ENCODE results near the gene MAPT. TPM values are rescaled to one million over a fixed set of nuclear protein-coding genes. Genes with fewer than 3 reads are reported as not detected.

The MAPT gene
- polyA plus RNA-seq, 1 donor: 10.0 TPM

DNA sequence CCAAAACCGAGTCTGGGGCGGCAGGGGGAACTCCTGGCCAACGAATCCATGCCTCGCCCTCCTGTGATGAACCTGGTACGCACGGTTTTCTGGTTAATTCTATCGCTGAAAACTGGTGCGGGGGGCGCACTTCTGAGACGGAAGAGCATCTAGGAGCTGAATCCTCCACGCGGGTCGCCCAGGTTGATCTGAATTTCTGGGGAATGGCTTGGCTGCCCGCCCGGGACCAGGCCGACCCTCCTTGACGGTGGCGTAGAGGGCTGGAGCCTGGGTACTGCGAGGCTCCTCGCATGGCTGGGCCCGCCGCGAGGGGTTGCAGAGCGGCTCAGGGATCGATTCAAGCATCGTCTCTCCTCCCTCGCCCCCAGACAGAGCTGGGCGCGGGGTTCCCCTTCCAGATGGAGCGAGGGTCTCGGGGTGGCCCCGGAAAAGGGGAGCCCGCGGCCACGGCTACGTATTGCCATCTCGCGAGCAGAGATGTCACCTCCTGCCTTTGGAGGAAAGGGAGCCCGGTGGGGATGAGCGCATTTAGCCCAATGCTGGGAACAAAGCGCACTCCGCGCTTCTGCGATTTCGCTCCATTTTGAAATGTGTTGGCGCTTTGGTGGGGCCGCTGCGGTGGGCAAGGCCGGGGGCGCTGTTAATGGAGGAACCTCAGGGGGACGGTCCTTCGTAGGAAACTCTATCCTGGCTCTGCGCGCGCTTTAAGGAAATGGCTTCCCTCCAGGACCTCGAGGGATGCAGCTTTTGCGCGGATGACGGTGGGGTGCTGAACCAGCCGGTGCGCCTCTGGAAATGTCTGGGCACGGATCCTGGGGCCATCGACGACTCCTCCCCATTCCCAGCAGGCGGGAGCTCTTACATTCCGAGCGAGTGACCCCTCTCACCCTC, 2.7 kb downstream of the MAPT start:
- Histone ChIP-seq H3K4me1 (ENCODE audit: control insufficient read depth, insufficient read depth, low read length) (peaks cover 9% of the 10 kb centered on the region), H3K27me3 (ENCODE audit: control insufficient read depth, insufficient read depth, low read length) (peaks cover 74% of the 10 kb centered on the region), H3K9me3 (ENCODE audit: control insufficient read depth, low read depth, low read length) (peaks cover 2% of the 10 kb centered on the region), H3K36me3 (ENCODE audit: control insufficient read depth, insufficient read depth, low read length) (no peaks in the 10 kb centered on the region), H3K27ac (ENCODE audit: low read length) (no peak overlapping the region), H3K4me3 (ENCODE audit: low read length) (no peak overlapping the region)
- DNase-seq: peak in 1 of 2 donors; percentile 13
- WGBS (ENCODE audit: insufficient coverage, low lambda C conversion rate): no CpG with 5 or more reads among the region's 67 CpGs

- Histone ChIP-seq H3K4me1 (ENCODE audit: control insufficient read depth, insufficient read depth, low read length) (peaks cover 4% of the 10 kb centered on the region), H3K36me3 (ENCODE audit: control insufficient read depth, insufficient read depth, low read length) (no peaks in the 10 kb centered on the region), H3K4me3 (ENCODE audit: low read length) (no peak overlapping the region), H3K9me3 (ENCODE audit: control insufficient read depth, low read depth, low read length) (peaks cover 2% of the 10 kb centered on the region), H3K27me3 (ENCODE audit: control insufficient read depth, insufficient read depth, low read length) (peaks cover 73% of the 10 kb centered on the region), H3K27ac (ENCODE audit: low read length) (no peak overlapping the region)
- WGBS (ENCODE audit: insufficient coverage, low lambda C conversion rate): 67% methylated on average over 1 of the region's 2 CpGs
- no peak for DNase-seq
Observed at GRCh38 chr17:45900136-45900535, 5.8 kb downstream of the MAPT start.

- no peaks in the 10 kb centered on the region for H3K4me1 ChIP-seq (ENCODE audit: control insufficient read depth, insufficient read depth, low read length)
- H3K9me3 ChIP-seq (ENCODE audit: control insufficient read depth, low read depth, low read length): peaks cover 2% of the 10 kb centered on the region
- no peak for DNase-seq
- H3K27ac ChIP-seq (ENCODE audit: low read length): no peak overlapping the region
- no peak overlapping the region for H3K4me3 ChIP-seq (ENCODE audit: low read length)
- WGBS (ENCODE audit: insufficient coverage, low lambda C conversion rate): 90% methylated on average over 3 of the region's 13 CpGs
- H3K27me3 ChIP-seq (ENCODE audit: control insufficient read depth, insufficient read depth, low read length): peaks cover 72% of the 10 kb centered on the region
- H3K36me3 ChIP-seq (ENCODE audit: control insufficient read depth, insufficient read depth, low read length): no peaks in the 10 kb centered on the region
Observed at GRCh38 chr17:45900723-45901415, 6.5 kb downstream of the MAPT start.

GRCh38 chr17:45902892-45903346, 8.6 kb downstream of the MAPT start:
- no peaks in the 10 kb centered on the region for H3K36me3 ChIP-seq (ENCODE audit: control insufficient read depth, insufficient read depth, low read length)
- no peak overlapping the region for H3K27ac ChIP-seq (ENCODE audit: low read length)
- WGBS (ENCODE audit: insufficient coverage, low lambda C conversion rate): no CpG with 5 or more reads among the region's 7 CpGs
- no peaks in the 10 kb centered on the region for H3K4me1 ChIP-seq (ENCODE audit: control insufficient read depth, insufficient read depth, low read length)
- H3K9me3 ChIP-seq (ENCODE audit: control insufficient read depth, low read depth, low read length): no peaks in the 10 kb centered on the region
- no peak for DNase-seq
- H3K4me3 ChIP-seq (ENCODE audit: low read length): no peak overlapping the region
- H3K27me3 ChIP-seq (ENCODE audit: control insufficient read depth, insufficient read depth, low read length): peaks cover 56% of the 10 kb centered on the region

GRCh38 chr17:45904866-45905265, 10.5 kb downstream of the MAPT start:
- WGBS (ENCODE audit: insufficient coverage, low lambda C conversion rate): no CpG with 5 or more reads among the region's 6 CpGs
- Histone ChIP-seq H3K4me1 (ENCODE audit: control insufficient read depth, insufficient read depth, low read length) (no peaks in the 10 kb centered on the region), H3K9me3 (ENCODE audit: control insufficient read depth, low read depth, low read length) (no peaks in the 10 kb centered on the region), H3K36me3 (ENCODE audit: control insufficient read depth, insufficient read depth, low read length) (no peaks in the 10 kb centered on the region), H3K4me3 (ENCODE audit: low read length) (no peak overlapping the region), H3K27ac (ENCODE audit: low read length) (no peak overlapping the region), H3K27me3 (ENCODE audit: control insufficient read depth, insufficient read depth, low read length) (peaks cover 45% of the 10 kb centered on the region)
- DNase-seq: no peak

- H3K36me3 ChIP-seq (ENCODE audit: control insufficient read depth, insufficient read depth, low read length): no peaks in the 10 kb centered on the region
- no peak overlapping the region for H3K4me3 ChIP-seq (ENCODE audit: low read length)
- WGBS (ENCODE audit: insufficient coverage, low lambda C conversion rate): no CpG with 5 or more reads among the region's 4 CpGs
- H3K27me3 ChIP-seq (ENCODE audit: control insufficient read depth, insufficient read depth, low read length): peaks cover 36% of the 10 kb centered on the region
- H3K27ac ChIP-seq (ENCODE audit: low read length): no peak overlapping the region
- H3K9me3 ChIP-seq (ENCODE audit: control insufficient read depth, low read depth, low read length): no peaks in the 10 kb centered on the region
- no peak for DNase-seq
- H3K4me1 ChIP-seq (ENCODE audit: control insufficient read depth, insufficient read depth, low read length): no peaks in the 10 kb centered on the region
Observed at GRCh38 chr17:45905814-45906213, 11.5 kb downstream of the MAPT start.

- WGBS (ENCODE audit: insufficient coverage, low lambda C conversion rate): 93% methylated on average over 3 of the region's 8 CpGs
- Histone ChIP-seq H3K9me3 (ENCODE audit: control insufficient read depth, low read depth, low read length) (no peaks in the 10 kb centered on the region), H3K27ac (ENCODE audit: low read length) (no peak overlapping the region), H3K36me3 (ENCODE audit: control insufficient read depth, insufficient read depth, low read length) (no peaks in the 10 kb centered on the region), H3K4me1 (ENCODE audit: control insufficient read depth, insufficient read depth, low read length) (no peaks in the 10 kb centered on the region), H3K4me3 (ENCODE audit: low read length) (no peak overlapping the region), H3K27me3 (ENCODE audit: control insufficient read depth, insufficient read depth, low read length) (peaks cover 36% of the 10 kb centered on the region)
- no peak for DNase-seq
Observed at GRCh38 chr17:45906237-45906636, 11.9 kb downstream of the MAPT start.

GRCh38 chr17:45906927-45907622, 12.7 kb downstream of the MAPT start:
- no peak overlapping the region for H3K4me3 ChIP-seq (ENCODE audit: low read length)
- DNase-seq: no peak
- WGBS (ENCODE audit: insufficient coverage, low lambda C conversion rate): 77% methylated on average over 6 of the region's 15 CpGs
- H3K4me1 ChIP-seq (ENCODE audit: control insufficient read depth, insufficient read depth, low read length): no peaks in the 10 kb centered on the region
- H3K27me3 ChIP-seq (ENCODE audit: control insufficient read depth, insufficient read depth, low read length): peaks cover 35% of the 10 kb centered on the region
- no peaks in the 10 kb centered on the region for H3K9me3 ChIP-seq (ENCODE audit: control insufficient read depth, low read depth, low read length)
- no peaks in the 10 kb centered on the region for H3K36me3 ChIP-seq (ENCODE audit: control insufficient read depth, insufficient read depth, low read length)
- no peak overlapping the region for H3K27ac ChIP-seq (ENCODE audit: low read length)

- Histone ChIP-seq H3K4me3 (ENCODE audit: low read length) (no peak overlapping the region), H3K4me1 (ENCODE audit: control insufficient read depth, insufficient read depth, low read length) (no peaks in the 10 kb centered on the region), H3K27me3 (ENCODE audit: control insufficient read depth, insufficient read depth, low read length) (peaks cover 28% of the 10 kb centered on the region), H3K27ac (ENCODE audit: low read length) (no peak overlapping the region), H3K36me3 (ENCODE audit: control insufficient read depth, insufficient read depth, low read length) (no peaks in the 10 kb centered on the region), H3K9me3 (ENCODE audit: control insufficient read depth, low read depth, low read length) (no peaks in the 10 kb centered on the region)
- DNase-seq: no peak
- WGBS (ENCODE audit: insufficient coverage, low lambda C conversion rate): 100% methylated on average over 1 of the region's 11 CpGs
Observed at GRCh38 chr17:45907750-45908395, 13.5 kb downstream of the MAPT start.

- peaks cover 26% of the 10 kb centered on the region for H3K27me3 ChIP-seq (ENCODE audit: control insufficient read depth, insufficient read depth, low read length)
Observed at GRCh38 chr17:45908460-45908859, 14.1 kb downstream of the MAPT start.

More at GRCh38 chr17:45908460-45908859, 14.1 kb downstream of the MAPT start:
- Histone ChIP-seq H3K4me3 (ENCODE audit: low read length) (no peak overlapping the region), H3K9me3 (ENCODE audit: control insufficient read depth, low read depth, low read length) (no peaks in the 10 kb centered on the region), H3K4me1 (ENCODE audit: control insufficient read depth, insufficient read depth, low read length) (no peaks in the 10 kb centered on the region), H3K36me3 (ENCODE audit: control insufficient read depth, insufficient read depth, low read length) (no peaks in the 10 kb centered on the region), H3K27ac (ENCODE audit: low read length) (no peak overlapping the region)
- no CpG with 5 or more reads among the region's 3 CpGs for WGBS (ENCODE audit: insufficient coverage, low lambda C conversion rate)
- no peak for DNase-seq
